ENCODE data around the gene NUDT14.

Gene NUDT14

DNA sequence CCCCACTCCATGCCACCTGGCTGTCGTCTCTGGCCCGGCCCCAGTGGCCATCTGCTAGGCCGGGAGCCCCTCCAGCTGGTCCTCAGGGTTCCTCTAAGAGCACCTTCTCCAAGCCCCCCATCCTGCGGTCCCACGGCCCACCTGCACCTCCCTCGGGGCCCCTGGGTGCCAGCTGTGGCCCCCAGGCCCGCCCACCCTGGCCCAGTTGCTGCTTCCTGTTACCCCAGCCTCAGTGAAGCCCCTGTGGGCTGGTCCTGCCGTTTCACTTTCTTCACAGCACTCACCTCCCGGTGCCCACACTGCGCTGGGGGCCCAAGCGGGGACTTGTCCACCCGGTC, 27.6 kb upstream of the NUDT14 start:
- H3K9me3 ChIP-seq (ENCODE audit: control extremely low read depth in 1 of 5, control insufficient read depth in 4 of 5, insufficient read depth in 2 of 5, low read depth in 1 of 5, low read length in 4 of 5) = no peaks in the 10 kb centered on the region
- no peak overlapping the region for H3K4me3 ChIP-seq (ENCODE audit: control insufficient read depth in 1 of 7, extremely low read depth in 1 of 7, insufficient read depth in 4 of 7, low read depth in 2 of 7, low read length in 6 of 7)
- peaks cover 0 to 21% (median 7%) of the 10 kb centered on the region in 4 experiments for H3K4me1 ChIP-seq (ENCODE audit: control extremely low read depth in 1 of 4, control insufficient read depth in 4 of 4, insufficient read depth in 4 of 4, low read length in 3 of 4)
- POLR2A ChIA-PET = no interaction called here
- H3K27me3 ChIP-seq (replicated peaks in 2 of 5; ENCODE audit: control insufficient read depth in 4 of 5, insufficient read depth in 5 of 5, low read length in 4 of 5) = no peaks in the 10 kb centered on the region
- DNase-seq = no peak
- CTCF ChIA-PET = interaction anchor here (1.2 kb wide), 2 partner anchors 12 to 18 kb away, joined by 3 read pairs; no protein-coding TSS in a partner anchor
- no peak overlapping the region for H3K27ac ChIP-seq (ENCODE audit: insufficient read depth in 1 of 2, low read depth in 1 of 2, low read length in 2 of 2, poor library complexity in 1 of 2, severe bottlenecking in 2 of 2)
- 95% methylated on average over 9 of the region's 12 CpGs for WGBS (ENCODE audit: insufficient coverage)
- H3K36me3 ChIP-seq (ENCODE audit: control insufficient read depth in 4 of 4, insufficient read depth in 4 of 4, low read length in 3 of 4) = peaks cover 0 to 48% (median 24%) of the 10 kb centered on the region in 4 experiments

DNA sequence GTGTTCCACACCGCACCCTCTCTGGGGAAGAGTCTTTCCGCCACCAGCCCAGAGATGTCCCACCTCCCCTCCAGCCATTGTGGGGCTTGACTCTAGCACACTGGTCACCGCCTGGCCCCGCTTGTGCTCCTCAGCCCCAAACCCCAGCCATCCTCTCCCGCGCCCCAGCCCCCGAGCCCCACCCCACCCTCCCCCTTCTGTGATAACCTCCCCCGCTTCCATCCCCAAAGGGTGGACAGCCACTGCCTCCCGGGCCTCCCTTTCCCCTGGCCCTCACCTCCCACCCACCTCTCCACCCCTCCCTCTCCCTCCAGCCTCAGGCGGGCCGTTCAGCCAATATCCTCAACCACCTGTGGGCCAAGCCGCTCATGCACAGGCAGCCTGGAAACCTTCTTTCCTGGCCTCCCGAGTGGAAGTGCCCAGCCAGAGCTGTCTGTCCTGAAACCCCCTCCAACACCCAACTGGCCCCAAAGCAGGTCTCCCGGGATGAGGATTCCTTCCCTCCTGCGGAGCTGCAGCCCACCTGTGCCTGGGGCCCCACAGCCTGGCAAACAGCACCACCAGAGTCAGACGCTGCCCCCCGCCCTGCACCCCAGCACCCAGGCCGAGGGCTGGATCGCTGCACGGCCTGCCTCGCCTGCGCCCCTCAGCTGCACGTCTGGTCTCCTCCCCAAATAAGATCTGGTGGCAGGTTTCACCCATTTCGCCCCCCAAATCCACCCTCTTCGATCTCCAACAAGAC, 27.1 kb upstream of the NUDT14 start:
- DNase-seq = no peak
- Histone ChIP-seq H3K27ac (ENCODE audit: insufficient read depth in 1 of 2, low read depth in 1 of 2, low read length in 2 of 2, poor library complexity in 1 of 2, severe bottlenecking in 2 of 2) (no peak overlapping the region), H3K4me3 (ENCODE audit: control insufficient read depth in 1 of 7, extremely low read depth in 1 of 7, insufficient read depth in 4 of 7, low read depth in 2 of 7, low read length in 6 of 7) (no peak overlapping the region), H3K36me3 (ENCODE audit: control insufficient read depth in 4 of 4, insufficient read depth in 4 of 4, low read length in 3 of 4) (peaks cover 0 to 43% (median 24%) of the 10 kb centered on the region in 4 experiments), H3K27me3 (replicated peaks in 2 of 5; ENCODE audit: control insufficient read depth in 4 of 5, insufficient read depth in 5 of 5, low read length in 4 of 5) (no peaks in the 10 kb centered on the region), H3K4me1 (ENCODE audit: control extremely low read depth in 1 of 4, control insufficient read depth in 4 of 4, insufficient read depth in 4 of 4, low read length in 3 of 4) (peaks cover 0 to 24% (median 8%) of the 10 kb centered on the region in 4 experiments), H3K9me3 (ENCODE audit: control extremely low read depth in 1 of 5, control insufficient read depth in 4 of 5, insufficient read depth in 2 of 5, low read depth in 1 of 5, low read length in 4 of 5) (no peaks in the 10 kb centered on the region)
- WGBS (ENCODE audit: insufficient coverage) = 96% methylated on average over 19 of the region's 25 CpGs
- POLR2A ChIA-PET = no interaction called here
- CTCF ChIA-PET = interaction anchor here (1.0 to 15.1 kb wide), 7 partner anchors 11 to 144 kb away, joined by 3 to 248 read pairs (median 4); partner anchors contain the start of genes JAG2 and NUDT14

DNA sequence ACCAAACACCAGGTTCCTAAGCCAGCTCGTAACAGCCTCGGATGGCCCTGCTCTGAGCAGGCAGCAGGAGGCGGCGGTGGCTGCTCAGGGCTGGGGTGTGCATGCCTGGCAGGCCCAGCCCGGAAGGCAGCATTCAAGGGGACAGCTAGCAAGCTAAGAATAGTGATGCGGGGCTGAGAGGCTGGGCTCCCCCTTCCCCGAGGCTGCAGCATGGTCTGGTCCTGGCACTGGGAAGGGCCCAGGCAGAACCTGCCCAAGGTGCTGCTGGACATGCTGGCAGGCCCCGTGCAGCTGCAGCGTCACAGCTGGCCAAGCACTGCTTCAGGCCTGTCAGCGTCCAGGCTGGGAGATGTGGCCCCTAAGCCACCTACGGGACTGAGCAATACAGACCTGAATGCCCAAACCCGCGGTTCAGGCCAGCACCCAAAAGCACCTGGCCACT, 26.4 kb upstream of the NUDT14 start:
- Histone ChIP-seq H3K9me3 (ENCODE audit: control extremely low read depth in 1 of 5, control insufficient read depth in 4 of 5, insufficient read depth in 2 of 5, low read depth in 1 of 5, low read length in 4 of 5) (no peaks in the 10 kb centered on the region), H3K36me3 (ENCODE audit: control insufficient read depth in 4 of 4, insufficient read depth in 4 of 4, low read length in 3 of 4) (peaks cover 0 to 36% (median 21%) of the 10 kb centered on the region in 4 experiments), H3K27me3 (replicated peaks in 2 of 5; ENCODE audit: control insufficient read depth in 4 of 5, insufficient read depth in 5 of 5, low read length in 4 of 5) (no peaks in the 10 kb centered on the region), H3K4me3 (ENCODE audit: control insufficient read depth in 1 of 7, extremely low read depth in 1 of 7, insufficient read depth in 4 of 7, low read depth in 2 of 7, low read length in 6 of 7) (no peak overlapping the region), H3K4me1 (ENCODE audit: control extremely low read depth in 1 of 4, control insufficient read depth in 4 of 4, insufficient read depth in 4 of 4, low read length in 3 of 4) (peaks cover 0 to 31% (median 13%) of the 10 kb centered on the region in 4 experiments), H3K27ac (ENCODE audit: insufficient read depth in 1 of 2, low read depth in 1 of 2, low read length in 2 of 2, poor library complexity in 1 of 2, severe bottlenecking in 2 of 2) (no peak overlapping the region)
- WGBS (ENCODE audit: insufficient coverage) = 93% methylated on average over 13 of the region's 13 CpGs
- peak in 1 of 3 donors; percentile 29 for DNase-seq
- POLR2A ChIA-PET = interaction anchor here (0.6 to 0.7 kb wide), 2 partner anchors 147 to 277 kb away, joined by 3 read pairs; no protein-coding TSS in a partner anchor
- CTCF ChIA-PET = interaction anchor here (0.6 to 15.1 kb wide), 7 partner anchors 10 to 144 kb away, joined by 3 to 248 read pairs (median 4); partner anchors contain the start of genes JAG2 and NUDT14

DNA sequence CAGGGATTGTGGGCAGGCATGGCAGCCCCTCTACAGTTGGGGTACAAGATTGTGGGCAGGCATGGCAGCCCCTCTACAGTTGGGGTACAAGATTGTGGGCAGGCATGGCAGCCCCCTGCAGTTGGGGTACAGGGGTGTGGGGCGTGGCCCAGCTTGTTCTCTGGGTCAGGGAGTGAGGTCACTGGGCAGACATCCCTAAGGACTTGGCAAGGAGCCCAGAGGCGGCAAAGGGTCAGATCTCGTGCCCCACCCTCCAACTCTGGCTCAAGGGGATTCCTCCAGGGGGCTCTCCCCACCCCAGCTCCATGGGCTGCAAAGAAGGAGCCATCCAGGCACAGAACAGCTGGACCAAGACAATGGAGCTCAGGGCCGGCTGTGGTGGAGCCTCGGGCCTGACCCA, 25.8 kb upstream of the NUDT14 start:
- H3K27me3 ChIP-seq (replicated peaks in 2 of 5; ENCODE audit: control insufficient read depth in 4 of 5, insufficient read depth in 5 of 5, low read length in 4 of 5) = no peaks in the 10 kb centered on the region
- peaks cover 0 to 37% (median 19%) of the 10 kb centered on the region in 4 experiments for H3K4me1 ChIP-seq (ENCODE audit: control extremely low read depth in 1 of 4, control insufficient read depth in 4 of 4, insufficient read depth in 4 of 4, low read length in 3 of 4)
- CTCF ChIA-PET = interaction anchor here (0.6 to 15.1 kb wide), 8 partner anchors 9 to 145 kb away, joined by 3 to 248 read pairs (median 4); partner anchors contain the start of genes JAG2 and NUDT14
- H3K4me3 ChIP-seq (ENCODE audit: control insufficient read depth in 1 of 7, extremely low read depth in 1 of 7, insufficient read depth in 4 of 7, low read depth in 2 of 7, low read length in 6 of 7) = no peak overlapping the region
- POLR2A ChIA-PET = interaction anchor here (0.6 to 0.7 kb wide), 2 partner anchors 148 to 278 kb away, joined by 3 read pairs; no protein-coding TSS in a partner anchor
- DNase-seq = no peak
- 80% methylated on average over 2 of the region's 5 CpGs for WGBS (ENCODE audit: insufficient coverage)
- peaks cover 0 to 30% (median 17%) of the 10 kb centered on the region in 4 experiments for H3K36me3 ChIP-seq (ENCODE audit: control insufficient read depth in 4 of 4, insufficient read depth in 4 of 4, low read length in 3 of 4)
- no peaks in the 10 kb centered on the region for H3K9me3 ChIP-seq (ENCODE audit: control extremely low read depth in 1 of 5, control insufficient read depth in 4 of 5, insufficient read depth in 2 of 5, low read depth in 1 of 5, low read length in 4 of 5)
- no peak overlapping the region for H3K27ac ChIP-seq (ENCODE audit: insufficient read depth in 1 of 2, low read depth in 1 of 2, low read length in 2 of 2, poor library complexity in 1 of 2, severe bottlenecking in 2 of 2)

DNA sequence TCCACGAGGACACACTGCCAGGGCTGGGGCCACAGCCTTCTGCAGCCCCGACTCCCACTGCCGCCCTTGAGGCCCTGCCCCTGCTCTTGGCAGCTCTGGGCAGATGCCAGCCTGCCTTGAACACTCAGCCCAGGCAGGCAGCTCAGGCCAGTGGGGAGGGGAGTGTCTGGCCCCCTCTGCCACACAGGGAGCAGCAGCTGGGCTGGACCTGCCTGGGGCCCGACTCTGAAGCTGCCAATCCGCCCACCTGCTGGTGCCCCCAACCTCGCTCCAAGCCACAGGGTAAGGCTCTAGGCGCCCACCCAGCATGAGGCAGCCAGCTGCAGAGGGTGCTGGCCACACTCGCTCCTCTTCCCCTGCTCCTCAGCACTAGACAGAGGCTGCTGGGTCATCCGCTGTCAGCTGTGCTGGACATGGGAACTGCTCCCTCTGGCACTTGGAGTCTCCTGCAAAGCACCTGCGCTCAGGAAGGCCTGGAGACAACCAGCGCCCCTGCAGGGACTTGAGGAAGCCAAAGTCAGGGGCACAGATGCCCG, 24.6 kb upstream of the NUDT14 start:
- no peaks in the 10 kb centered on the region for H3K9me3 ChIP-seq (ENCODE audit: control extremely low read depth in 1 of 5, control insufficient read depth in 4 of 5, insufficient read depth in 2 of 5, low read depth in 1 of 5, low read length in 4 of 5)
- 72% methylated on average over 8 of the region's 12 CpGs for WGBS (ENCODE audit: insufficient coverage)
- H3K4me1 ChIP-seq (ENCODE audit: control extremely low read depth in 1 of 4, control insufficient read depth in 4 of 4, insufficient read depth in 4 of 4, low read length in 3 of 4) = peaks cover 0 to 48% (median 31%) of the 10 kb centered on the region in 4 experiments
- H3K27me3 ChIP-seq (replicated peaks in 2 of 5; ENCODE audit: control insufficient read depth in 4 of 5, insufficient read depth in 5 of 5, low read length in 4 of 5) = peaks cover 0 to 3% (median 0%) of the 10 kb centered on the region in 5 experiments
- H3K36me3 ChIP-seq (ENCODE audit: control insufficient read depth in 4 of 4, insufficient read depth in 4 of 4, low read length in 3 of 4) = peaks cover 0 to 19% (median 10%) of the 10 kb centered on the region in 4 experiments
- DNase-seq = no peak
- ChIA-PET CTCF (interaction anchor here (1.3 to 15.1 kb wide), 3 partner anchors 29 to 148 kb away, joined by 3 to 248 read pairs (median 3); partner anchors contain the start of genes BRF1, JAG2 and NUDT14), POLR2A (interaction anchor here (1.1 to 1.5 kb wide), 3 partner anchors 10 to 119 kb away, joined by 3 to 4 read pairs (median 3); no protein-coding TSS in a partner anchor)
- no peak overlapping the region for H3K4me3 ChIP-seq (ENCODE audit: control insufficient read depth in 1 of 7, extremely low read depth in 1 of 7, insufficient read depth in 4 of 7, low read depth in 2 of 7, low read length in 6 of 7)
- no peak overlapping the region for H3K27ac ChIP-seq (ENCODE audit: insufficient read depth in 1 of 2, low read depth in 1 of 2, low read length in 2 of 2, poor library complexity in 1 of 2, severe bottlenecking in 2 of 2)

DNA sequence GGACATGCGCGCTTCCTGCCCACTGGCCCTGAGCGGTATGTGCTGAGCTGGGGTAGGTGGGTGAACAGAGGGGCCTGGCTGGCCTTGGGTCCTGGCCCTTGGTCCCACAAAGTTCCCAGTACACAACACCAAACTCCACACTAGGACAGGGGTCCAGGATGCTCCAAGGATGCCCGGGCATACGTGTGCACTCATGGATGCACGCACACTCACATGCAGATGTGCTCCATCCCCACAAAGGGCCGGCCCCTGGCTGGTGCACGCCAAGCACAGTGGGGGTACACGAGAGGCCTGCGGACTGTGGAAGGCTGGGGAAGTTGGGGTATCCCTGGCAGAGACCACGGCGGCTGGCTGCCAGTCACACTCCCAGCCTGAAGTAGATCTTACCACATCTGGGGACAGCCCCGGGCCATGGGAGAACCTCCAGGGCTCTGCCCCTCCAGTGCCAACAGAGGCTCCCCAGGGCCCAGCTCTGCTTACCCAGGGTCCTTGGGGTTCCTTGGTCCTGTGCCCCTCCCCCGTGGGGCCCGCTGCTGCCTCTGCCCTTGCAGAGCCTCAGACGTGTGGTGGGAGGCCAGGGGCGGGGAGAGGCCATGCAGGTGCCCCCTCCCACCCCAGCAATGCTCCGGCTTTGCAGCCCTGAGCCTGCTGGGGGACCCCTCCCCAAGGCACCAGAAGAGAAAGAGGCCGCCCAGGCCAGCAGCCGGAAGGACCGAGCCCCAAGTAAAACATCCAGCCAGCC, 24.0 kb upstream of the NUDT14 start:
- H3K27ac ChIP-seq (ENCODE audit: insufficient read depth in 1 of 2, low read depth in 1 of 2, low read length in 2 of 2, poor library complexity in 1 of 2, severe bottlenecking in 2 of 2) = no peak overlapping the region
- ChIA-PET POLR2A (interaction anchor here (1.1 to 1.5 kb wide), 3 partner anchors 9 to 118 kb away, joined by 3 to 4 read pairs (median 3); no protein-coding TSS in a partner anchor), CTCF (interaction anchor here (0.6 to 15.1 kb wide), 7 partner anchors 9 to 149 kb away, joined by 3 to 248 read pairs (median 3); partner anchors contain the start of genes BRF1, JAG2 and NUDT14)
- peak in 1 of 3 donors; percentile 28 for DNase-seq
- peaks cover 0 to 54% (median 35%) of the 10 kb centered on the region in 4 experiments for H3K4me1 ChIP-seq (ENCODE audit: control extremely low read depth in 1 of 4, control insufficient read depth in 4 of 4, insufficient read depth in 4 of 4, low read length in 3 of 4)
- no peaks in the 10 kb centered on the region for H3K9me3 ChIP-seq (ENCODE audit: control extremely low read depth in 1 of 5, control insufficient read depth in 4 of 5, insufficient read depth in 2 of 5, low read depth in 1 of 5, low read length in 4 of 5)
- WGBS (ENCODE audit: insufficient coverage) = 59% methylated on average over 15 of the region's 21 CpGs
- H3K36me3 ChIP-seq (ENCODE audit: control insufficient read depth in 4 of 4, insufficient read depth in 4 of 4, low read length in 3 of 4) = peaks cover 0 to 14% (median 6%) of the 10 kb centered on the region in 4 experiments
- no peak overlapping the region for H3K4me3 ChIP-seq (ENCODE audit: control insufficient read depth in 1 of 7, extremely low read depth in 1 of 7, insufficient read depth in 4 of 7, low read depth in 2 of 7, low read length in 6 of 7)
- peaks cover 0 to 8% (median 0%) of the 10 kb centered on the region in 5 experiments for H3K27me3 ChIP-seq (replicated peaks in 2 of 5; ENCODE audit: control insufficient read depth in 4 of 5, insufficient read depth in 5 of 5, low read length in 4 of 5)
